Breast epithelium (tissue), 3 donors: ENCODE data around the gene SGSM2.

Source experiments
- CTCF ChIP-seq, 3 donors: fragments of 450-650 bp; IDR thresholded peaks; one replicate each; pipeline ENCODE4 v1.5.1; 2016 to 2017; ENCODE audit warnings: antibody characterized with exemption in 3 of 3, mild to moderate bottlenecking in 3 of 3, moderate library complexity in 3 of 3
- POLR2A ChIP-seq: fragments of 450-650 bp; IDR thresholded peaks from one replicate; pipeline ENCODE4 v1.6.1; 2016; ENCODE audit warnings: antibody characterized with exemption, mild to moderate bottlenecking, moderate library complexity

GRCh38 chr17:2415081-2415480, 77.8 kb downstream of the SGSM2 start:
- TF ChIP-seq POLR2A (no peak), CTCF (IDR thresholded peaks at IDR 0.05) (no peak)
